Stimulated activated CD8-positive, alpha-beta memory T cell treated with anti-CD3 and anti-CD28 coated beads, Interleukin-12 subunit alpha, Interleukin-12 subunit beta, amount 100 ng/mL, for 1 hour (primary cell): ENCODE measurements around the gene MYO18A.
"Not testable (repeated sequence)": the region's sequence is repeated elsewhere in the genome, so short reads cannot be mapped to it uniquely, and the experiment has no call there.

ENCODE experiments used
- DNase-seq: peaks from one replicate; pipeline ENCODE4 v3.0.0-alpha.2; 2020; ENCODE audit warnings: low read depth

The MYO18A gene

DNA sequence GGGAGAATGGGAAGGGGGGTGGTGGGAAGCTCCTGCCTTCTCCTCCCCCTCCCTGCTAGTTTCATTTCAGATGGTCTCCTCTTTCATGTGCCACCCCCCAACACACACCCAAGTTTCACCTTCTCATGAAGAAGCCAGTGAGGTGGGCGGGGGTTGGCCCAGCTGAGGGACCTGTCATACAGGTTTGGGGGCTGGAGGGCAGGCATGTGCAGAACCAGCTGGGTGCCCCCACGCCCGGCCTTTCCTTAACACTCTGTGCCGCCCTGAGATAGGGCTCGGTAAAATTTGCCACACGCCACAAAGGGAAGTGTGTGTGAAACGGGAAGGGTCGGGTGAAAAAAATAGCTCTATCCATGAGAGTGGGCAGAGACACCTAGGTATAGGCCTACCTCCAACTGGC, 79.9 kb downstream of the MYO18A start:
- DNase-seq, result no peak

DNA sequence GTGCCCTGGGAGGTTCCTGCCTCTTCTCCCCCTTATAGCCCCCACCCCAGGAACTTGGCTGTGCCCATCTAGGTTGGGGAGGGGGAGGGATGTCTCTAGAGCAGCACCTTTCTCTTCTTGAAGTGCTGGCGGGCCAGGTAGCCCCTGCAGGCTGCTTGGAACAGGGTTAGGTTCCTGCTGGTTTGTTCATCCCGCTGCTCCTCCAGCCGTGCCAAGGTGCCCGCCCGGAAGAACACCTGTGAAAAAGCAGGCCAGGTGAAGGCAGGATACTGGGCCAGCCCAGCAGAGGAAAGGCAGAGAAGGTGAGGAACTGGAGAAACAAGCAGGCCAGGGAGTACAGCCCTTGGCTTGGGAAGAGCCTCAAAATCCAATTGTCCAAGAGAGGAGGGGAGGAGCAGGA, 80.7 kb downstream of the MYO18A start:
- DNase-seq, result no peak

DNA sequence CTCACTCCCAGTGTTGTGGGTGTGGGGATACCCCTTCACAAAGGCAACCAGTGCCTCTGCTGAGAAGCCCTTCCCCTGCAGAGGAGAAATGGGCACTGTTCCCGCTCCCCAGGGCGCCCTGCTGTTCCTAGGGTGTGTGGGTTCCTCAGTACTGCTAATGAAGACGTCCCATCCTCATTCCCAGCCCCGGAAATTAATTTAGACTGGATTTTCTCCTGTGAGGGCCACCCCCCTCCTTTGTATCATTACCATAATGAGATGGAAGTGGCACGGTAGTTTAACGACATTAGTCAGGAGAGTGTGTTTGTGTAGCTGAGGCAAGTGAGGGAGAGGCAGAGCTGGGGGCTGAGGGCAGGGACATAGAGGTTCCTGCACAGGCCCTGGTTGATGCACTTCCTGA, 84.1 kb downstream of the MYO18A start:
- DNase-seq, result no peak

DNA sequence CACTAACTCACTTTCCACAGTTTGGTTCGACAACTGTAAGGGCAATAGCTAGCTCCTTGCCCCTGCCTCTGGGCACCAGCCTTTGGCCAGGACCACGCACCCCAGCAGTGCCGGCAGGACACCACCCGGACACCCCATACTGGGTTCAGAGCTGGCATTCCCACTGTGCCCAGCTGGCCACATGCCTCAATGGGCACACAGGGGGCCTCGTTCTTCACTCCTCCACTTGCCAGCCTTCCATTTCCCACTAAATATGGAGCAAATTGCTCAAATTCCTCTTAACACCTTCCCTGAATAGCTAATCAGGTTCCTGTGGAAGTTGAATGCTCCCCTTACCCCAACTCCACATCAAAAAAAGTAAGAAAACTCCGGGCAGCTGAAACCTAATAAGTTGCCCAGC, 84.8 kb downstream of the MYO18A start:
- DNase-seq, result no peak

DNA sequence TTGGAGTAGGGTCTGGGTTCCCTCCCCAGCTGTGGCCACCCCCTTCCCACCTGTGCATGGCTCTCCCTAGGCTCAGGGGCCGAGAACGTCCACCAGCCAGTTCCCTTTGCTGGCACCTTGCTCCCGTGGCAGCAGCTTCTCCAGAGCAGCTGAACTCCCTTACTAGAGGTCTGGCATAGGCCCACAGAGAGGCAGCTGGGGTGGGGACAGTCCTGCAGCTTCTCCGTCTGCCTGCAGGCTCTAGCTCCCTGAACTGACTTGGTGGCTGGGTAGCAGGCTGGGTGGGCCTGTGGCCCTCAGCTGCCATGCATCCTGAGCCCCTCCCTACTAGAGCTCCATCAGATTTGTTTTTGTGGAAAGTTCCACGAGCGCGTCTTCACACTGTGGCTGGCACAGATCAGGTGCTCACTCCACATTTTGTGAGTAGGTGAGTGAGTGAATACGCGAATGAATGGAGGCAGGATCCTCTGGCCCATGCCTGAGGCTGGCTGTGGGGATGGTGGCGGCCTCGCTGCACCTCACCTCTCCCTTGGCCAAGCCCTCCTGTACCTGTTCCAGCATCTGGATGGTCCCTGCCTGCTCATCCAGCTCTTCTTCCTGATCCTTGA, 86.0 kb downstream of the MYO18A start:
- DNase-seq, result no peak

DNA sequence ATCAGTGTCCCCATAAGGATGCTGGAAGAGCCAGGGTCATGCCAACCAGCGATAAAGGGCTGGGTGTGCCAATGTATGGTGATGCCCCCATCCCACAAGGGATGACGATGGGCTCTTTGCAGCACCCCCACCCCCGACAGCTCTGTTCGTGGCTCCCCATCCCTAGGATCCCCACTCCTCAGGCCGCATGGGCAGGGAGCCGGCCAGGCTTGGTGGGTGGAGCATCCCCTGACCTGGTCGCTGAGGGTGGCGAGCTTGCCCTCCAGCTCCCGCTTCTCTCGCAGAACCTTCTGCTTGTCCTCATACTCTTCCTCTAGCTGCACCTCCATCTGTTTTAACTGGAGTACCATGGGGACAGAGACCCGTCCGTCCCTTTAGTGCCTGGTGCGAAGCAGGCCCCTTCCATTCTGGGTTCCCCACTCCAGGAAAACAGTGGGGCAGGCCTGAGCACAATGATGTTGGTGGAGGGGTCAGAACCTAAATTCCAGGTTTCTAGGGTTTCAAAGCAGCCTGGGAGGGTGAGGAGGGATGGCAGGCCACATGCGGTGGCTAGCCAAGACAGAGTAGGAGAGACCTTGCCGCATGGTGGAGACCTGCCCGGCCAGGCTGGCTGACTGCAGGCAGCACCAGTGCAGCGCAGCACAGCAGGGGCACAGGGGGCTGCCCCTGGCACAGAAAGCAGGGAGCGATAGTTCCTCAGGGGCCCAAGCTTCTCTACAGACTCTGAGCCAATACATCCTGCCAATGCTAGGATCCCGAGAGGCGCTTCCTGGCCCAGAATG, 86.9 kb downstream of the MYO18A start:
- DNase-seq, result no peak

DNA sequence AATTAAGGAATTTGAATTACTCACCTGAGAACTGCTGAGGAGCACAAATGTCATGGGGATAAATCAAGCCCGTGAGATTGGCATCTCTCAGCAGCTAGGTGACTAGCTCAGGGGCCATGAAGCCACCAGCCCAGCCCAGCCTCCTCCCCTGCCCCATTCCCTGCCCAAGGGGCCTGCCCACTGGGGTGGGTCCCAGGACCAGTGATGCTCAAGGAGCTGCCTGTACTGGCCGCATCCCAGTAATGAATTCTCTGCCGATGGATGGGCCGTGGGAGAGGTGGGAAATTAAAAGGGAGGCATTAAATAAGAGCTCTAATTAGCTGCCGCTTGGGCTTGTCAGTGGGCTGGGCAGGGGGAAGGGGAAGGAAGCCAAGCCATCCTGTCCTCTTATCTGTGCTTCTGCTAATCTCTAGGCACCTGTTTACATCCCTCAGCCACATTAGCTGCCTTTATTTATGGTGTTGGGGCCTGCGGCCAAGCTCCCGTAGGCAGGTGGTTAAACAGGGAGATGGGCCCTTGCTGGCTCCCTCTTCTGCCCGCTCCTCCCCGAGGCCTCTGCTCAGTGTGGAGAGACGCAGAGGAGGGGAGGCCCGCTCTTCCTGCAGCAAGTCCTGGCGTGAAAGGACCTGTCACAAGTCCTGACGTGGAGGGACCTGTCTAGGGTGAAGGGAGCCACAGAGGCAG, 88.5 kb downstream of the MYO18A start:
- DNase-seq, result no peak

DNA sequence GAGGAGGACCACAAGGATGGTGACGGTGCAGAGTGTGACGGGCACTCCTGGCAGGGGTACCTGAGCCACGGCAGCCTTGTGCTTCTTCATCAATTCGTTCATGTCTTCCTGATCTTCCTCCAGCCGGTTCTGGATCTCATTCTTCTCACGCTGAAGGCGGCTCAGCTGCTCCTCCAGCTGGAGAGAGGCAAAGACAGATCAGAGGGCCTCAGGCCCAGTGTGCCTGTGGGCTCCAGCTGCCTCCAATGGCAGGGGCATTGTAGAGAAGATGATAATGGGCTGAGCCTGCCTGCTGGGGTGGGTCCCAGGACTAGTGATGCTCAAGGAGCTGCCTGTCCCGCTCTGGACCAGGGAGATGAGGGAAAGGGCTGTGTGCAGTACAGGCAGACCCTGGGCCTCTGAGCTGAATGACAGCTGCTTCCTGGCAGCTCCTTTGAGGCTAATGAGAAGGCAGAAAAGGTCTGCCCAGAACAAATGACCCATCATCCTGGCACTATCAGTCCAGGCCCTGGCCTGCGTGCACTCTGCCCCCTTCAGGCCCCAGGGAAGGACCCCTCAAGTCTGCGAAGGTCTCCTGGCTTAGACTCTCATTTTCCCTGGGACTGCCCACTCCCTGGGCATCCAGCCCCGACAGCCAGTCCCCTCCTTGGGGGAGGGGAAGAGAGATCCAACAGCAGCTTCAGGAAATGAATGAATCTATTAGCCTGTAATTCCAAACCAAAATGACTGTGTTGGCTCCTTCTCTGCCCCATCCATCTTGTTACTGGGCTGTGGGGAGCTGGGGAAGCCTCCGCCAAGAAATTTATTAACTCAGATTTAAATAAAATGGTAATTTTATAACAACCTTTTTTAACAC, 89.2 kb downstream of the MYO18A start:
- DNase-seq, result no peak

DNA sequence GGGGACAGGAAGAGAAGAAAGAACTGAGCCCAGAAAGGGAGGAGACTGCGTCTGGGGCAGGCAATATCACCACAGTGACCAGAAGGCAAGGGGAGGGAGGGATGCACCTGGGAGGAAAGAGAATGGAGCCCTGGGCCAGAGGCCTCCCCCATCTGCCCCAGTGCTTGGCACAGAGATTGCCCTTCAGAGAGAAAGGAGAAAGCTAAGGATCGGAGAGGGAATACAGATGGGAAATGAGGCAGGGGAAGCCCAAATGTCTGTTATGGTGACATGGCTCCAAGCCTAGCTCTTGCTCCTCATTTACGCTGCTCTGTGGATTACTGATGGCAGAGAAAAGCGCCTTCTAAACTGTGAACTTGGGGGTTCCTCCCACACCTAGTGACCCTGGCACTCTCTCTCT, 90.1 kb downstream of the MYO18A start:
- no peak for DNase-seq

DNA sequence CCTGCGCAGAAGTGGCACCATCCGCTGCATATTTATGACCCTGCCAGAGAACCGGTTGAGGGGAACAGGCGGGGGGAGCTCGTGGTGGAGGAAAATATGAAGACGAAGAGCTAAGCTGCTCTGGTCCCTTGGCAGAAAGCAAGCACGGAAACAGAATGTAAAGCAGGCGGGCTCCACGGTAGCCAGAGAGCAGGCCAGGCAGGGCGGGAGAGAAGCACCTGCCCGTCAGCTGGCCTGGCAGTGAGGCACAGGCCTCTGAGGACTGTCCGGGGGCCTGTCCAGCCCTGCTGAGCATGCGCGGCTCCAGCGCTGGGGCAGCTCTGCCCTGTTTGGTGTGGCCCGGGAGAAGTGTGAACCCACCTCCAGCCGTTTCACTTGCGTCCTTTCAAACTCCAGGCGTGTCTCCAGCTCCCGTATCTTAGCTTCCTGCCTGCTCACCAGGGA, 90.6 kb downstream of the MYO18A start:
- no peak for DNase-seq

DNA sequence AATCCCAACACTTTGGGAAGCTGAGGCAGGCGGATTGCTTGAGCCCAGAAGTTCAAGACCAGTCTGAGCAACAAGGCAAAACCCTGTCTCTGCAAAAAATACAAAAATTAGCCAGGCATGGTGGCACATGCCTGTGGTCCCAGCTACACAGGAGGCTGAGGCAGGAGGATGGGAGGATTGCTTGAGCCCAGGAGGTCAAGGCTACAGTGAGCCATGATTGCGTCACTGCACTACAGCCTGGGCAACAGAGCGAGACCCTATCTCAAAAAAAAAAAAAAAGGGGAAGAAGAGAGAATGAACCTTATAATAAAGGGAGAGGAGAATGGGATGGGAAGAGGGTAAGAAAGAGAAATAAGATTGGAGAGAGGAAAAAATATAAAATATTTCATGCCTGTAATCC, 91.4 kb downstream of the MYO18A start:
- not testable (repeated sequence) for DNase-seq

DNA sequence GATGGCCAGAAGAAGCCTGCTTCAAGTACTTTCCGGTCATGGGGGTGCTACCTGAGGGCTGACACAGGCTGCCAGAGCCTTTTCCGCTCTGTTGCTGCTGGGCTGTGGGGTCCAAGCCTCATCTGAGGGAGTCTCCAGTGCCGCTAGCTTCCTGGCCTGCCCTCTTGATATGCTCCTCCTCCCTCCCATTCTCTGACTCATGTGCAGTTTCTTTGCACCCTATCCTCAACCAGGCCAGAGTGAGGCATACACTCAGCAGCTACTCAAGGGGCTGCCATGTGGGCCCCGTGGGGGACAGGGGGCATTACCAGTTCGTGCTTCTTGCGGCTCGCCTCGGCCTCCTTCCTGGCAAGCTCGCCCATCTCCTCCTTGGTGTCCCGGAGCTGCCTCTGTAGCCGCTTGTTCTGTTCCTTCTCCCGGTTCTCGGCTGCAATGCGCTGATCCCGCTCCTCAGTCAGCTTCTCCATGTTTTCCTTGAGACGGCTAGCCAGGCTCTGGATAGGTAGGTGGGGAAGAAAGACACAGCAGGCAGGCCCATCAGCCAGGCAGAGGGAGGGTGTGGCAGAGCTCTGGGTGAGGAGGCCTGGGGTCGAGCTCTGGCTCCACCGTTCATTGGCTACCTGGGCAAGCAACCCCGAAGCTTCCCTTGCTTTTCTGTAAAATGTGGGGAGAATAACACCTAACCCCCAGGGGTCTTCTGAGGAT, 93.4 kb downstream of the MYO18A start:
- no peak for DNase-seq

DNA sequence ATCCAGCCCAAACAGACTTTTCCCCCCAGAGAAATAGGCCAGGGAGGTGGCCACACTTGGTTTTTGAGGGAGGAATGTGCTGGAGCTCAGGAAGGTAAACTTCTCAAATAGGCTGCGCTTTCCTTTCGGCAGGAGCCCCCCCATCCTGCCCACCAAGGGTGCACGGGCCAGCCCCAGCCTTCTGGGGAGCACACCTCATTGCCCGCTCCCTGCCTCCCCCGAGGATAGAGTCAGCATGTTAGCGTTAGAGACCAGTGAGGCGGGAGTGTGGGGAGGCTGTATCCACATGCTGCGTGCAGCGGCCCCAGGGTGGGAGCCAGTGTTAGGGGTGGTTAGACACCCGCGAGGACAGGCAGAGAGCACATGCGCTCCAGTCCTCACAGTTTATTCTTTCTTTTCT, 95.0 kb downstream of the MYO18A start:
- no peak for DNase-seq

DNA sequence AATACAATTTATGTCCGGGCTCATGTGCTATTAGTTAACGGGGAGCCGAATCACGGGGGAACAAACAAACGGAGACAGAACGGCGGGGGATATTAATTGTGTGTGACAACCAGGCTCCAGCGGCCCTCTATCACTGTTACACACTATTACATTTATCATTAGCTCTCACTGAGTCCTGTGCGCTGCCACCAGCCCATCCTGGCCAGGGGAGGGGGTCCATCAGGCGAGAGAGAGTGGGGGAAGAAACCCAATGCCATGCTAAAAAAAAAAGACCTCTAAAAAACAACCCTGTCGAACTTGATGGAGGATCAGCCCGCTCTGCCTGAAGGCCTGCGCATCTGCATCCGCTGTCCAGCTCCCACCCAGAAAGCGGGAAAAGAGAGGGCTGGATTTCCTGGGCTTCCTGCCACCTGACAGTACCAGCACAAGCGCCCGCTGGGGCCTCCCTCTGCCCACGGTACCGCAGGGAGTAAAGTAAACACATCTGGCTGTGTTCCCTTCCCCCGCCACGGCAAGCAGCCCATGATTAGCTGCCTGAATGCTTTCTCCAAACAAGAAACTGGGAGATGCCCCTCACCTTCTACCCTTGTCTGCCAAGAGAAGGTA, 95.6 kb downstream of the MYO18A start:
- no peak for DNase-seq

DNA sequence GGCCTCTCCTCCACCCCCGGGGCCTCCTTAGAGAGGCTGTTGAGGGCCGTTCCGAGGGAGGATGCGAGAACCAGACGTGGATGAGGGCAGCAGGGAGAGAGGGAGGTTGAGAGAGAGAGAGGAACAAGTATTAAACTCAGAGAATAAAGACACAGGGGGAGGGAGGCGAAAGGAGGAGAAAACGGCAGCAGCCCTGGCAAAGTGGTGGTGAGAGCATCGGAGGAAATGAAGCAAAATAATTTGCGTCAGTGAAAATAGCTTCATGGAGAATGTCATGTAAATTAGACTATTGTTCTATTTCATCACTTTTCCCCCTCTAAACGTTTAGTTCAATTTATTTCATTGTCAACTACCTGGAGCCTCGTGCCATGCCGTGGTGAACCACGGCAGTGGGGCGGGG, 99.2 kb downstream of the MYO18A start:
- no peak for DNase-seq

DNA sequence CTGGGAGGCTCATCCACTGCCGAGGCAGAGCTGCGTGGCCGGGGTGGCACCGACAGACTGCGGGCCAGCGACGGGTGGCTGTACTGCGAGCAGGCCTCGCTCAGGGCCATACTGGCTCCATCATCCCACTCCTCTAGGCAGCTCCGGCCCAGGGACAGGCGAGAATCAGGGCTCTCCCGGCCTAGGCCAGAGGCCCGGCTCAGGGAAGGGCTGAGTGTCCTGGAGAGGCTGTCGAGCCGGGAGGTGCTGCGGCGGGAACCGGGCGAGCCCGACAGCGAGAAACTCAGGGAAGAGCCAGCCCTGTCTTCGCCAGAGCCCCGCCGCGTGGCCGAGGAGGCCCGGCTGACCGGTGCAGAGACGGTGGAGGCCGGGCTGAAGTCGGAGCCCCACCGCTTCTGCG, 99.9 kb downstream of the MYO18A start:
- no peak for DNase-seq

DNA sequence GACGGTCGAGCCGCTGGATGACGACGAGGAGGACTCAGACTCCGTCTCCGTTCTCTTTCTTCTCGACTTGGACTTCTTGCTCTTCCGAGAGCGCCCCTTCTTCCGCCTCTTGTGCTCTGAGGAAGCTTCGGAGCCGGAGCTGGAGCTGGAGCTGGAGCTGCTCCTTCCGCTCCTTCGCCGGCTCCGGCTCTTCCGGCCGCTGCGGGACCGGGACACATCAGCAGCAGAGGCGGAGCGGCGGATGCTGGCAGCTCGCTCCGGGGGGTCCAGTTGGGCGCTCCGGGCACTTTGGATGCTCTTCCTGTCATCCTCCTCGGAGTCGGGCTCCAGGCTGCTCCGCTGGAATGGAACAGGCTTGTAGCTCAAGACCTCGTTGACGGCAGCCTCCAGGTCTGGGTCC, 100.3 kb downstream of the MYO18A start:
- no peak for DNase-seq

DNA sequence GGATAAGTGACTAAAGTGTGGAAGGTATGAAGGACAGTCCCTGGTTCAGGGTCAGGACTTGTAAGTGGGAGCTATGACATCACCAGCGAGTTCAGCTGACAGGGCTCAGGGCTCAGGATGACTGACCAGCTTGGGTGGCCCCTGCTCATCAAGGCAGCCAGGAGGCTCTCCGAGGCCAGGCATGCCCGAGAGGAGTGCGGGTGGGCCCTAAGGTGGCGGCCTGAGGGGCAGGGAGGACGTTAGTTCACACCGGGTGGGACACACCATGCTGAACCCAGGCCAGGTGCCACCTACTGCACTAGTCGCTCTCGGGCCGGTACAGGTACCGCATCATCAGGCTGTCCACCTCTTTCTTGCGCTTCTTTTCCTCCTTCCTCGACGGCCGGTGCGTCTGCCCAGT, 100.8 kb downstream of the MYO18A start:
- DNase-seq, result no peak

DNA sequence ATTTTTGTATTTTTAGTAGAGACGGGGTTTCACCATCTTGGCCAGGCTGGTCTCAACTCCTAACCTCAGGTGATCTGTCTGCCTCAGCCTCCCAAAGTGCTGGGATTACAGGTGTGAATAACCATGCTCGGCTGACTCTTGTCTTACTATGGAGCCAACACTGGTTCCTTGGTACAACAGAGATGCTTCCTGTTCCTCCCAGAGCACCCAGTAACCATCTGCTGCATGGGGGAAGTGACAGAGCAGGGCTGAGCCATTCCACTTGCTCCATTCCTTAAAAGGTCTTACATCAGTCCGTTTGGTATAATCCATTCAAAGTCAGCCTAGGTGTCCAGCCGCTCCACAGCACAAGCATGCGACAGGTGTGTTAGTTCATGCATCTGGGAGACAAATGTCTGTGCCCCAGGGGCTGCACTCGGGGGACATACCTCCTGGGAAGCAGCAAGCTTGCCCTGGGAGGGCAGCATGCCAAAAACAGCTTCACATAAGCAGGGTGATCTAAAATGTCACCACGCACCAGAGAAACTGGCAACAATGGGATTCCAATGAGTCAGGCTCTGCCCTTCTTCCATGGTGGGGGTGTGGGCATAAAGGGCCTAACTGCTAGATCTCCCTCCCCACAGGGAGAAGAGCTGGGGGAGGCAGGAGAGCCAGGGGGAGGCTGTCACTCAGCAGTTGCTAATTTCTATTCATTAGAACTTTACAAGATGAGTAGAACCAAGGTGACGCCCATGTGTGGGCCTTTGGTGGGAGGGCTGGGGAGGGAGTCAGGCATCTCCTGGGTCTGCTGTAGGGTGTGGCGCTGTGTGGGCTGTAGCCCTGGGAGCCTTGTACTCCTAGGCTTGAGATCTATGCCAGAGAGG, 101.8 kb downstream of the MYO18A start:
- no peak for DNase-seq

DNA sequence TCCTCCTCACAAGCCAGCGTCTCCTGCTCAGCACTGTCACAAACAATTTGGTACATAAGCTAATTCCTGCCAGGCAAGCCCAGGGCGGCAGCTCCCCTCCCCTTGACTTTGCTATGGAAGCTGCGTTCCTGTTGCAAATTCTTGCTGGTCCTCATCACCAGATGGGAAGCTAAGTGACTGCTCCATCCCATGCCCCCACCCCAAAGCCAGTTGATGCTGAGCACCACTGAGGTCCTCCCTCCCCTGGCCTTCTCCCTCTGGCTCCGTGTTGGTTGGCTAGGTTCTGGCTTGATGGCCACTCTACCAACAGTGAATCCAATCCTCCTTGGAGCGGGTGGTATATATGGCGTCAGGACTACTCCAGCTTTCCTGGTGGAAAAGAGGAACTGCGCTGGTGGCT, 102.9 kb downstream of the MYO18A start:
- no peak for DNase-seq
